SK-N-MC (cell line): Measurements from ENCODE around the gene LINC00632.
"Not testable (repeated sequence)": the region's sequence is repeated elsewhere in the genome, so short reads cannot be mapped to it uniquely, and the experiment has no call there.

Experiments used
- DNase-seq: peaks from one replicate; pipeline ENCODE4 v3.0.0-alpha.2; 2011; ENCODE audit warnings: low read depth, low spot score
- H3K27ac ChIP-seq: fragments of 200-600 bp; sonication (generic); 2 replicates; pipeline ENCODE4 v1.5.1; 2016; ENCODE audit warnings: mixed run types
- H3K36me3 ChIP-seq: fragments of 200-600 bp; sonication (generic); 2 replicates; pipeline ENCODE4 v1.6.1; 2017; ENCODE audit warnings: antibody characterized with exemption, low read length, mixed read lengths; ENCODE audit not compliant: insufficient read depth
- H3K4me3 ChIP-seq: fragments of 200-600 bp; sonication (generic); 2 replicates; pipeline ENCODE4 v1.5.1; 2016
- H3K9ac ChIP-seq: fragments of 200-600 bp; sonication (generic); 2 replicates; pipeline ENCODE4 v1.8.0; 2017; ENCODE audit warnings: mixed run types, mixed read lengths; ENCODE audit not compliant: insufficient read length
- H3K9me3 ChIP-seq: fragments of 200-600 bp; sonication (generic); 2 replicates; pipeline ENCODE4 v1.6.1; 2017; ENCODE audit warnings: low read depth, mild to moderate bottlenecking, antibody characterized with exemption, low read length, moderate library complexity, mixed read lengths
- EZH2 ChIP-seq: fragments of 200-600 bp; sonication (generic); IDR thresholded peaks from one replicate; pipeline ENCODE4 v1.6.1; 2017; ENCODE audit warnings: antibody characterized with exemption
- FOXP2 ChIP-seq: optimal IDR thresholded peaks from 2 replicates; pipeline ENCODE3; 2011; ENCODE audit warnings: mild to moderate bottlenecking, moderate library complexity; ENCODE audit not compliant: insufficient read depth; ENCODE audit errors: extremely low read length, control extremely low read depth
- POLR2AphosphoS5 ChIP-seq: IDR thresholded peaks from 2 replicates; pipeline ENCODE4 v1.6.1; 2012; ENCODE audit warnings: mild to moderate bottlenecking, low read depth, low read length, borderline replicate concordance

LINC00632 gene

DNA sequence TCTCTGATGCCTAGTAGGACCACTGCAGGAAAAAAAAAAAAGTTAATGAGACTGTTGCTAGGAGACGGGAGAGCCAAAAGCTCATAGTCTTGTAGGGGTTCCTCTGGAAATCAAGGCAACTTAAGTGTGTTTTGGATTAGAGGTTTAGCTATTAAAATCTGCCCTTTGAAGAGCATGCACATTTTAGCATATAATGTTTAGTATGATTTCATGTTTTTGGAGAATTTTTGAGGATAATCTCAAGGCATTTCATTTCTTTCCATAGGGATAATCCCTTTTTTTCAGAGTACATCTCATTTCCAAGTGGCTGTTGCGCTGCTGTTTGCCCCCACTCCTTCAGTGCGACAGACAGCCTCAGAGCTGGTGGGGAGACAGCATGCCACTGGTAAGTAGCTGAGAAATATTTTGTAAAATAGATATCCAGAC, at the start of gene LINC00632:
Gene LINC00632 (plus strand): TSS at position 339 of the 426 bp plus-strand sequence.
- Histone ChIP-seq H3K27ac (peak within 1 kb of the TSS; percentile 90), H3K36me3 (no peaks in the 10 kb centered on the region; the same call in 1 of the 2 replicates), H3K9me3 (no peaks in the 10 kb centered on the region), H3K4me3 (peak within 1 kb of the TSS; percentile 84), H3K9ac (peak within 1 kb of the TSS; percentile 78)
- TF ChIP-seq FOXP2 (no peak), EZH2 (no peak), POLR2AphosphoS5 (peak; percentile 88)
- no peak for DNase-seq

DNA sequence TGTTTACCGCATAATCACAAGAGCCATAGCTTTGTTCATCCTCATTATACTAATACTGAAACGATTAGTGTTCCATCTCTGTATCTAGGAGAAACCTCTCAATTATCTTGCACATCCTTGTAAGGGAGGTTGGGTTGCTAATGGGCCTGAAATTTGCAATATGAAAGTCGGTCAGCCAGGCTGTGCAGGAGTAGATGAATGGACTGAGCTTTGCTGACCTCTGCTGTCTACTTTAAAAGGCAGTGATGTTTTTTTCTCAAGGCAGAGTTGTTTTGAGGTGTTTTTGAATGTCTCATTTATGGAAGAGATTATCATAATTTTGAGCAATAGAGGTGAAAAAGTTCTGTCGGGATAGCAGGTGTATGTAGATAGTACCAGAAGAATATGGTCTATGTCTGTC, 47.9 kb upstream of the LINC00632 start:
- Histone ChIP-seq H3K9me3 (no peaks in the 10 kb centered on the region), H3K27ac (no peak overlapping the region), H3K36me3 (no peaks in the 10 kb centered on the region), H3K9ac (no peak overlapping the region), H3K4me3 (no peak overlapping the region)
- no peak for DNase-seq
- TF ChIP-seq FOXP2 (no peak), POLR2AphosphoS5 (no peak), EZH2 (no peak)

DNA sequence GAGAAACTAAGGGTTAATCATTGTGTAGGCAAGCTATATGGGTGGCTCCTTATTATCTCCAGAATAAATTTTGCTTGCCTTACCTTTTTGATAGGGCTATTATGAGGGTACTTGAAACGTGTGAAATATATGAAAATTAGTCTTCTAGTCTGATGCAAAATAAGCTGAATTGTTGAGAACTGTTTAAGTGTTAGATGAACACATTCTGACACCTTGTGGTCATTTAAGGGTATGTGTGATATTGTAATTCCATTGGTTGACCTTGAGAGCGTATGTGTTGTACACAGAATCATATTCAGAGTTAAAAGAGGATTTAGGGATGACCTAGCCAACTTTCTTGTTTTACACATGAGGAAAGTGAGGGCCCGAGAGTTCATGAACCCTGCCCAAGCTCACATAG, 44.6 kb upstream of the LINC00632 start:
- Histone ChIP-seq H3K27ac (no peak overlapping the region), H3K9me3 (no peaks in the 10 kb centered on the region), H3K36me3 (no peaks in the 10 kb centered on the region), H3K9ac (no peak overlapping the region), H3K4me3 (no peak overlapping the region)
- DNase-seq = peak; percentile 3
- TF ChIP-seq POLR2AphosphoS5 = no peak

DNA sequence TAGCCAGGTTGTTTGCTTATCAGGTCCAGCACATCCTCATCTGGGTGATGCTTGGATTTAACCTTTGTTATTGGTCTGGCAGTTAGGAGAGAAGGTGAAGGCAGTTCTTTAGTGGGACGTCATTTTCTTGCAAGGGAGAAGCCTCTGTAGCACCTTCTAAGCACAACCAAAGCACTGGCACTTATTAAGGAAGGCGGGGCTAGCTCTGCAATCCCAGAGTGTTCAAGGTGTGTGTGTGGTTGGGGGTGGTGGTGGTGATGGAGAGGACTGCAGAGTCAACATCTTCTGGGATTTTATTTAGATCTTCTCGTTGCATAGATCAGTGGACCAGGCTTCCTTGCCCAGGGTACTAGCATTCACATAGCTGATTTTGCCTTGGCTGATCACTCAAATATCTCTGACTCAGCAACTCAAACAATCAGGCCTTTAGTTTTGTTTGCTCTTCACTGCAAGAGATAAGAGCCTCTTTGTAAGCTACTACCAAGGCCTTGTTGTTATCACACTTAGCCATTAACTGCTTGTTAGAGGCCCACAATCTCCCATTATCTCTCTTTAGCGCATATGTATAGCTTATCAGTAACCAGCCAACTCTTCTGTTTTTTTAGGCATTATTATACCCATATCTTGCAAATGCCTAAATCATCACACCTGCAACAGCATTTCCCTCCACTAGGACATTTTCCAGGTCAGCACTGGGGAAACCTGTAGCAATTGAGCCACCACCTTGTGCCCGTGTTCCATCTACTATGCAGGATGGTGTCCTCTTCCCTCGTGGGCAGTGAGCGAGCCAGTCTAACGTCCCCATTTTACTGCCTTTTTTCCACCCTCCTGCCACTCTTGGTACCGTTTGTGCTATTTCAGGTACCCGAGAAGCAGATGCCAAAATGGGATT, 36.5 kb upstream of the LINC00632 start:
- Histone ChIP-seq H3K36me3 (no peaks in the 10 kb centered on the region), H3K27ac (no peak overlapping the region), H3K9ac (no peak overlapping the region), H3K4me3 (no peak overlapping the region), H3K9me3 (no peaks in the 10 kb centered on the region)
- no peak for DNase-seq
- TF ChIP-seq EZH2 (no peak), FOXP2 (no peak), POLR2AphosphoS5 (no peak)

DNA sequence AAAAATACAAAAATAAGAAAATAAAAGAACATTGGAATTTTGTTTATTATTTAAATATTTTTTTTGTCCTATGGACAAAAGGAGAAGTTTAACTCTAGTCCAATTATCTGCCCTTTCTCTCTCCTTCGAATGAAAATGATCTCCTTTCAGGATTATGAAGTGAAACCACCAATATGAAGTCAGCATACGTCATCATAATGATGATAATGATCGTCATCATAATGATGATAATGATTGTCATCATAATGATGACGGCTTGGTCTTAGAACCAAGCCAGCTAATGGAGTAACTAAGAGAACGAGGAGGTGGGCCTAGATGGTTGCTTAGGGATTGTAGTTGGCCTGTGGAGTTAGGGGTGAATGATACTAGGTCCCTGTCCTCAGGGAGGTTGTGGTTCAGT, 21.9 kb upstream of the LINC00632 start:
- H3K4me3 ChIP-seq = no peak overlapping the region
- no peak overlapping the region for H3K27ac ChIP-seq
- no peak for TF ChIP-seq POLR2AphosphoS5
- TF ChIP-seq FOXP2 = no peak
- TF ChIP-seq EZH2 = no peak
- no peaks in the 10 kb centered on the region for H3K36me3 ChIP-seq
- H3K9me3 ChIP-seq = no peaks in the 10 kb centered on the region
- no peak for DNase-seq
- H3K9ac ChIP-seq = no peak overlapping the region

DNA sequence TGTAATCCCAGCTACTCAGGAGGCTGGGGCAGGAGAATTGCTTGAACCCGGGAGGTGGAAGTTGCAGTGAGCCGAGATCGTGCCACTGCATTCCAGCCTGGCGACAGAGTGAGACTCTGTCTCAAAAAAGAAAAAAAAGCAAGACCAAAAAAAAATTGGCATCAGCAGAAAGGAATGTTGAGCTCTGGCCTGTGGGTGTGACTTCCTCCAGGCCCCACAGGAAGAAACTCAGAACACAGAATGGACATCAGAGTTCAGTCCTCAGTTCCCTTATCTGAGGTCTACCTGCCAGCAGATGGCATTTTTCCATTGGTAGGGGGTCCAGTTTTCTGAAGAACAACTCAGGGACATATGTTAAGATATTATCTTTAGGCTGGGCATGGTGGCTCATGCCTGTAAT, 18.0 kb upstream of the LINC00632 start:
- DNase-seq, H3K9me3 ChIP-seq, H3K9ac ChIP-seq, H3K36me3 ChIP-seq, H3K4me3 ChIP-seq, H3K27ac ChIP-seq: not testable (repeated sequence)

DNA sequence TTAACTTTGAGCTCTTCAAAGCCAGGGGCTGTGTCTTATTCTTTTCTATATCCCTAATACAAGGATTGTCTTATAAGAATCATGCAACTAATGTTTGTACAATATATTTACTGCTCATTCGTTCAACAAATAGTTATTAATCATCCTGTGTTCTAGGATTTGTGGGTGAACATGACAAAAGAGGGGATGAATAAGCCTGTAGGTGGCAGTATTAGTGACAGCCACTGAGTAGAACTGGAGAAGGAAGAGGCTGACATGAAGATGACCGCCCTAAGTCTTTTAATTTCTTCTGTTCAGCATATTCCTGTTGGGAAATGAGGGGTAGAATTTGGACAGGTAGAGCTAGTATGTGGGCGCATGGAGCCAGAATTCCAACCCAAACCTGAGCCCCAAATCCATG, 11.9 kb upstream of the LINC00632 start:
- TF ChIP-seq POLR2AphosphoS5 = no peak
- TF ChIP-seq FOXP2 = no peak
- TF ChIP-seq EZH2 = no peak
- H3K9me3 ChIP-seq = no peaks in the 10 kb centered on the region
- no peak overlapping the region for H3K4me3 ChIP-seq
- H3K27ac ChIP-seq = no peak overlapping the region
- H3K36me3 ChIP-seq = no peaks in the 10 kb centered on the region
- no peak overlapping the region for H3K9ac ChIP-seq
- DNase-seq = no peak

DNA sequence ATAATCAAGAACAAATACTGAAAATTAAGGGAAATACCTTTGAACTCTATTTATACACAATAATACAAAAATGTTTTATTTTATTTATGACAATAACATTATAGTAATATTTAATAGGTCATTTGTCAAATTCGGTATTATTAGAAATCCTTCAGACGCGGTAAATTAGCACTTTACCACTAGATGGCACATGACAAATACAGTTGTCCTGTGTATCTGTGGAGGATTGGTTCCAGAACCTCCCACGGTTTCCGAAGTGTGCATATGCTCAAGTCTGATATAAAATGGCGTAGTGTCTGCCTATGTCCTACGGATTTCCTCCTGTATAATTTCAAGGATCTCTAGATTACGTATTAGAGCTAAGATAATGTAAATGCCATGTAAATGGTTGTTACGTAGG, 8.1 kb upstream of the LINC00632 start:
- no peaks in the 10 kb centered on the region for H3K9me3 ChIP-seq
- no peak overlapping the region for H3K9ac ChIP-seq
- H3K27ac ChIP-seq = no peak overlapping the region
- DNase-seq = no peak
- no peak overlapping the region for H3K4me3 ChIP-seq
- TF ChIP-seq FOXP2 = no peak
- TF ChIP-seq POLR2AphosphoS5 = no peak
- no peak for TF ChIP-seq EZH2
- H3K36me3 ChIP-seq = no peaks in the 10 kb centered on the region

DNA sequence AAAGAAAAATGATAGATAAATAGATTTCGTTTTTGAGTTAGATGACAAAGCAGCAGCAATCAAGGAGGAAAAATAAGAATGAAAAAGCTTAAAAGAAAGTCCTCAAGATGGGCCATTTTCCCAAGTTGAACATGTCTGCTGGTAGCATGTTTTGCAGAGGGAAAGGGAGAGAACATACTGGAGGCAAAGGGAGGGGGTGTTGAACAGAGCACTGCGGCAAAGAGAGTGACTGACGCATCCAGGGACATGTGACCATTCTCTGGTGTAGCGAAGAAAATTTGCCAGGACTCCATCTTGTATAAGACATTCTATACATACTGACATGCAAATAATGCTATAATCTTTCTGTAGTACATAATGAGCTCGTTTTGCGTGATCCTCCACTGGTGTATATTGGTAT, 1.2 kb downstream of the LINC00632 start:
- Histone ChIP-seq H3K9me3 (no peaks in the 10 kb centered on the region), H3K36me3 (no peaks in the 10 kb centered on the region; the same call in 1 of the 2 replicates), H3K27ac (peak overlapping the region; percentile 90), H3K9ac (peak overlapping the region; percentile 78), H3K4me3 (peak overlapping the region; percentile 84)
- TF ChIP-seq EZH2 = no peak
- no peak; the same call in 1 of the 2 replicates for TF ChIP-seq POLR2AphosphoS5
- no peak for TF ChIP-seq FOXP2
- DNase-seq = no peak
